ENCODE results near the gene DCST1.

DCST1 gene

DNA sequence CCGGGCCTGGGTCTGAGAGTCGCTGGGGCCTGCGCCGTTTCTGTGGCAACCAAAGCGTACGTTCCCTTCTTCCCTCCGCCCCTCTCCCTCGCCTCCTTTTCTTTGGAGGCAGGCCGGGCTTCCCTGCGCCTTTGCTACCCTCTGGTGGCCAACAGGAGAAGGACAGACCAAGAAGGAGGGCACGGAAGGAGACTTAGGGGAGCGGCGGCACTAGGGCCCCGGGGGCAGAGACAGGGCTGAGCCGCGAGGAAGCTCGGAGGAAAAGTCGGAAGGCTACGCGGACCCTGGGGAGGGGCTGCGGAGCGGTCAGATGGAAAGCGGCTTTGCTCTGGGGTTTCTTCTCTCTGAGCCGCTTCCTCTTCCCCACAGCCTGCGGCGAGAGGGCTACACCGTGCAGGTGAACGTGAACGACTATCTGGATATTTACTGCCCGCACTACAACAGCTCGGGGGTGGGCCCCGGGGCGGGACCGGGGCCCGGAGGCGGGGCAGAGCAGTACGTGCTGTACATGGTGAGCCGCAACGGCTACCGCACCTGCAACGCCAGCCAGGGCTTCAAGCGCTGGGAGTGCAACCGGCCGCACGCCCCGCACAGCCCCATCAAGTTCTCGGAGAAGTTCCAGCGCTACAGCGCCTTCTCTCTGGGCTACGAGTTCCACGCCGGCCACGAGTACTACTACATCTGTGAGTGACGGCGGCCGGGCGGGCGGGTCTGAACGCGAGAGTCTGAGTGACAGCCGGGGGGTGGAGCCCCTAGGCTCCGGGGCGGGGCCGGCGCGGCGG is 51.3 kb downstream of the DCST1 start:
- DNase-seq (ENCODE audit: low read depth) = peak; percentile 95
- peak; percentile 82 for TF ChIP-seq CTCF (IDR thresholded peaks at IDR 0.05; ENCODE audit: low read depth, low read length)
- TF ChIP-seq POLR2A (IDR thresholded peaks at IDR 0.05; ENCODE audit: extremely low read depth, insufficient read length) = peak; percentile 55
- TF ChIP-seq MYC (IDR thresholded peaks at IDR 0.05; ENCODE audit: low read depth, low read length) = peak; percentile 1; the same call in 1 of the 2 replicates
- TF ChIP-seq MAX (IDR thresholded peaks at IDR 0.05; ENCODE audit: low read depth, low read length) = no peak; the same call in 1 of the 2 replicates
- peak overlapping the region; percentile 77 for H3K4me3 ChIP-seq (ENCODE audit: low read depth, low read length)

- peak; percentile 54 for DNase-seq (ENCODE audit: low read depth)
- no peak for TF ChIP-seq MYC (IDR thresholded peaks at IDR 0.05; ENCODE audit: low read depth, low read length)
- TF ChIP-seq POLR2A (IDR thresholded peaks at IDR 0.05; ENCODE audit: extremely low read depth, insufficient read length) = peak; percentile 6
Observed at GRCh38 chr1:155085504-155086127, 52.0 kb downstream of the DCST1 start.

GRCh38 chr1:155086128-155086741 is 52.6 kb downstream of the DCST1 start:
- peak; percentile 44; the same call in 1 of the 2 replicates for TF ChIP-seq MYC (IDR thresholded peaks at IDR 0.05; ENCODE audit: low read depth, low read length)
- no peak for TF ChIP-seq POLR2A (IDR thresholded peaks at IDR 0.05; ENCODE audit: extremely low read depth, insufficient read length)
- TF ChIP-seq MAX (IDR thresholded peaks at IDR 0.05; ENCODE audit: low read depth, low read length) = peak; percentile 70
- TF ChIP-seq CTCF (IDR thresholded peaks at IDR 0.05; ENCODE audit: low read depth, low read length) = peak; percentile 76
- DNase-seq (ENCODE audit: low read depth) = peak; percentile 81
- no peak overlapping the region for H3K4me3 ChIP-seq (ENCODE audit: low read depth, low read length)

More at GRCh38 chr1:155085504-155086127, 52.0 kb downstream of the DCST1 start:
- peak overlapping the region; percentile 77 for H3K4me3 ChIP-seq (ENCODE audit: low read depth, low read length)

DNA sequence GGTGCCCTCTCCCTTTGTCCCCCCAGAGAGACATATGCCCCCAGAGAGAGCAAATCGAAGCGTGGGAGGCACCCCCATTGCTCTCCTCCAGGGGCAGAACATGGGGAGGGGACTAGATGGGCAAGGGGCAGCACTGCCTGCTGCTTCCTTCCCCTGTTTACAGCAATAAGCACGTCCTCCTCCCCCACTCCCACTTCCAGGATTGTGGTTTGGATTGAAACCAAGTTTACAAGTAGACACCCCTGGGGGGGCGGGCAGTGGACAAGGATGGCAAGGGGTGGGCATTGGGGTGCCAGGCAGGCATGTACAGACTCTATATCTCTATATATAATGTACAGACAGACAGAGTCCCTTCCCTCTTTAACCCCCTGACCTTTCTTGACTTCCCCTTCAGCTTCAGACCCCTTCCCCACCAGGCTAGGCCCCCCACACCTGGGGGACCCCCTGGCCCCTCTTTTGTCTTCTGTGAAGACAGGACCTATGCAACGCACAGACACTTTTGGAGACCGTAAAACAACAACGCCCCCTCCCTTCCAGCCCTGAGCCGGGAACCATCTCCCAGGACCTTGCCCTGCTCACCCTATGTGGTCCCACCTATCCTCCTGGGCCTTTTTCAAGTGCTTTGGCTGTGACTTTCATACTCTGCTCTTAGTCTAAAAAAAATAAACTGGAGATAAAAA is 53.4 kb downstream of the DCST1 start:
- H3K4me3 ChIP-seq (ENCODE audit: low read depth, low read length) = no peak overlapping the region
- TF ChIP-seq CTCF (IDR thresholded peaks at IDR 0.05; ENCODE audit: low read depth, low read length) (no peak), POLR2A (IDR thresholded peaks at IDR 0.05; ENCODE audit: extremely low read depth, insufficient read length) (no peak), MYC (IDR thresholded peaks at IDR 0.05; ENCODE audit: low read depth, low read length) (no peak), MAX (IDR thresholded peaks at IDR 0.05; ENCODE audit: low read depth, low read length) (no peak)
- no peak for DNase-seq (ENCODE audit: low read depth)

GRCh38 chr1:155091071-155092051 is 57.7 kb downstream of the DCST1 start:
- DNase-seq (ENCODE audit: low read depth) = peak; percentile 77
- H3K4me3 ChIP-seq (ENCODE audit: low read depth, low read length) = no peak overlapping the region
- peak; percentile 96 for TF ChIP-seq MAX (IDR thresholded peaks at IDR 0.05; ENCODE audit: low read depth, low read length)
- TF ChIP-seq CTCF (IDR thresholded peaks at IDR 0.05; ENCODE audit: low read depth, low read length) = peak; percentile 92
- no peak for TF ChIP-seq POLR2A (IDR thresholded peaks at IDR 0.05; ENCODE audit: extremely low read depth, insufficient read length)
- peak; percentile 93 for TF ChIP-seq MYC (IDR thresholded peaks at IDR 0.05; ENCODE audit: low read depth, low read length)
